D721Med (cell line): ENCODE measurements around the gene UXS1.

Source experiments
- DNase-seq: peaks from one replicate; pipeline ENCODE4 v3.0.0; 2011; ENCODE audit warnings: low spot score; ENCODE audit not compliant: insufficient read length
- FAIRE-seq: peaks from 2 replicates; lab custom pipeline; 2011; peaks lifted over from hg19 to GRCh38; lab: Jason Lieb, UNC
- CTCF ChIP-seq: IDR thresholded peaks from 2 replicates; pipeline ENCODE4 v1.5.1; 2012; ENCODE audit warnings: mild to moderate bottlenecking, control low read depth; ENCODE audit not compliant: insufficient read depth; ENCODE audit errors: missing control alignments

Gene UXS1

GRCh38 chr2:106073678-106074406, 120.3 kb downstream of the UXS1 start:
- no peak for DNase-seq
- no peak for TF ChIP-seq CTCF
- no peak for FAIRE-seq

GRCh38 chr2:106070181-106070580, 123.9 kb downstream of the UXS1 start:
- TF ChIP-seq CTCF, result no peak
- DNase-seq (no peak), FAIRE-seq (no peak)

- FAIRE-seq, result peak; percentile 64
- no peak for DNase-seq
- no peak for TF ChIP-seq CTCF
Measured at GRCh38 chr2:106068451-106068850, 125.7 kb downstream of the UXS1 start.

GRCh38 chr2:106065983-106066820, 127.9 kb downstream of the UXS1 start:
- TF ChIP-seq CTCF, result no peak
- no peak for FAIRE-seq
- no peak for DNase-seq

GRCh38 chr2:106065268-106065982, 128.7 kb downstream of the UXS1 start:
- FAIRE-seq (no peak), DNase-seq (no peak)
- TF ChIP-seq CTCF, result no peak

- no peak for TF ChIP-seq CTCF
- no peak for FAIRE-seq
- DNase-seq, result no peak
Measured at GRCh38 chr2:106063181-106063580, 130.9 kb downstream of the UXS1 start.
